Measurements from ENCODE around the gene MEGF11. TPM values are rescaled to one million over a fixed set of nuclear protein-coding genes. Genes with fewer than 3 reads are reported as not detected.

Gene MEGF11
- total RNA-seq, 2 donors from 2014 or later = not detected

DNA sequence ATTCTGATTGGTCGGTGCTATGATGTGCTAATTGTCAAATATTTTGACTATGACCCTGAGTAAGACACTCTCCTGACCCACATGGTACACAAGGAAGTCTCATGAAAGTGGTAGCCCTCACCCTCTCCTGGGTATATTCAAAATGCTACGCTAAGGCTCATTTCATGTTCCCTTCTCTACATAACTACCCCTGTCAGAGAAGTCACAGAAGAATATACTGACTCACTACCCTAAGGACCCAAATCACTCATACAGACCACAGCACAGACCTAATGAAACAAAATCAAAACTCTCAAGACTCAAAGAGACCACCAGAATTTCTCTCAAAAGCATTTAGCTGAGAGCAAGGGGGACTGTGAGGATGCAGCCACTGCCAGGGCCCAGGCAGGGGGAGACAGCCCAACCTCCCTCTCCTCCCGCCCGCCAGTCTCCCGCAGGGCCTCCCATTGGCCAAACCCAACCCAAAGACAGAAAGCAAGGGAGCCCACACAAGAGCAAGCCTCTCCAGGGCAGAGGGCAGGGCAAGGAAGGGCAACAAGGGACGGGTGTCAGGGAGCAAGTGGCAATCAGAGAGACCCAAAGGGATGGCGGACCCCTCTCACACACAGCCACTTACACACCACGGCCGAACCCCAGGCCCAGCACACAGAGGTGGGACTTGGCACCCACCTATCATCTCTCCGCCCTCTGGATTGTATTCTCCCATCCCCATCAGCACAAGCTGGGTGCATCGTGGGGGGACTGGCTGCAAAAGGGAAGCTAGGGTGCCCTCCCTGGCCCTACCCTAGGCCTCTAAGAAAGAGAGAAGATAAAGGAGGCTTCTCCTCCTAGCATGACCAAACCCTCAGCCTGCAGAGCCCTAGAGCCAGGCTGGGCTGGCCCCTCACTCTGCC is 41.6 kb downstream of the MEGF11 start:
- no peak for DNase-seq
- no peaks in the 10 kb centered on the region for H3K27me3 ChIP-seq
- no peaks in the 10 kb centered on the region for H3K4me1 ChIP-seq
- H3K9me3 ChIP-seq = no peaks in the 10 kb centered on the region
- no peak overlapping the region for H3K9ac ChIP-seq (ENCODE audit: low read depth in 2 of 2, low read length in 2 of 2)
- H3K4me3 ChIP-seq = no peak overlapping the region
- intact Hi-C loops (cut with DNase I) = no loop called here
- H3K27ac ChIP-seq = no peak overlapping the region
- no peaks in the 10 kb centered on the region for H3K36me3 ChIP-seq
- TF ChIP-seq, protein P1, sequence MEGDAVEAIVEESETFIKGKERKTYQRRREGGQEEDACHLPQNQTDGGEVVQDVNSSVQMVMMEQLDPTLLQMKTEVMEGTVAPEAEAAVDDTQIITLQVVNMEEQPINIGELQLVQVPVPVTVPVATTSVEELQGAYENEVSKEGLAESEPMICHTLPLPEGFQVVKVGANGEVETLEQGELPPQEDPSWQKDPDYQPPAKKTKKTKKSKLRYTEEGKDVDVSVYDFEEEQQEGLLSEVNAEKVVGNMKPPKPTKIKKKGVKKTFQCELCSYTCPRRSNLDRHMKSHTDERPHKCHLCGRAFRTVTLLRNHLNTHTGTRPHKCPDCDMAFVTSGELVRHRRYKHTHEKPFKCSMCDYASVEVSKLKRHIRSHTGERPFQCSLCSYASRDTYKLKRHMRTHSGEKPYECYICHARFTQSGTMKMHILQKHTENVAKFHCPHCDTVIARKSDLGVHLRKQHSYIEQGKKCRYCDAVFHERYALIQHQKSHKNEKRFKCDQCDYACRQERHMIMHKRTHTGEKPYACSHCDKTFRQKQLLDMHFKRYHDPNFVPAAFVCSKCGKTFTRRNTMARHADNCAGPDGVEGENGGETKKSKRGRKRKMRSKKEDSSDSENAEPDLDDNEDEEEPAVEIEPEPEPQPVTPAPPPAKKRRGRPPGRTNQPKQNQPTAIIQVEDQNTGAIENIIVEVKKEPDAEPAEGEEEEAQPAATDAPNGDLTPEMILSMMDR (IDR thresholded peaks at IDR 0.05) = no peak

DNA sequence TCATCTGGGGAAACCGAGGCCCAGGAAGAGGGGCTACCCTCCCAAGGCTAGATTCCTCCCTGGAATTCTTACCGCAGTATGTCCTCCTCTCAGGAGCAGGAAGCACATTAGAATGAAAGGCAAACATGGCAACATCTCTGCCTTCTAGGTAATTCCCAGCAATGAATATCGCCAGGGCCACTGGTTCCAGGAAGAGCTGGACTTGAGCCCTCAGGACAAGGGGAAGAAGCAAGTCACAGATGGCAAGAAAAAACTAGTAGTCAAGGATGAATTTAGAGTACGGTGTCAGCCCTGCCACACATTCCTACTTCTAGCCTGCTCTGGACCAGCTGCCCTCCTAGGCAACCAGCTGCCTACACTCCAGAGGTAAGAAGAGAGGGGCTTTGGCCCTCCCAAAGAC is 42.9 kb downstream of the MEGF11 start:
- no peak for DNase-seq
- Histone ChIP-seq H3K4me3 (no peak overlapping the region), H3K9me3 (no peaks in the 10 kb centered on the region), H3K36me3 (no peaks in the 10 kb centered on the region), H3K27me3 (no peaks in the 10 kb centered on the region), H3K4me1 (no peaks in the 10 kb centered on the region), H3K9ac (ENCODE audit: low read depth in 2 of 2, low read length in 2 of 2) (no peak overlapping the region), H3K27ac (no peak overlapping the region)
- TF ChIP-seq, protein P1 (IDR thresholded peaks at IDR 0.05) = no peak
- intact Hi-C loops (cut with DNase I) = no loop called here

DNA sequence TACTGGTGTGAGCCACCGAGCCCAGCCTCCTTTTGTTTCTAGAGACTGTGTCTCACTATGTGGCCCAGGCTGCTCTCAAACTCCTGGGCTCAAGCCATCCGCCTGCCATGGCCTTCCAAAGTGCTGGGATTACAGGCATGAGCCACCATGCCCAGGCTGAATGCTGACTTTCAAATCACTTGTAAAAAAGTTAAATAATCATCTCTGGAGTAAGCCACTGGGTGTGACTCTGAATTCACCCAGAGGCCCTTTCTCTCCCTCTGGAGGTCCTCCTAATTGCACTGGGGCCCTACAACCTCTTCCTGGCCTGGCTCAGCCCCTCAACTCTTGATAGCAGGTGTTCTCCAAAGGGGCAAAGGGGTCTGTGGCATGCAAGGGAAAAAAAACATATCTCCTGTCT is 54.8 kb downstream of the MEGF11 start:
- TF ChIP-seq, protein P1 (IDR thresholded peaks at IDR 0.05) = no peak
- no peak overlapping the region for H3K27ac ChIP-seq
- no peaks in the 10 kb centered on the region for H3K36me3 ChIP-seq
- H3K9me3 ChIP-seq = no peaks in the 10 kb centered on the region
- H3K27me3 ChIP-seq = no peaks in the 10 kb centered on the region
- H3K4me3 ChIP-seq = no peak overlapping the region
- intact Hi-C loops (cut with DNase I) = no loop called here
- no peak for DNase-seq
- H3K9ac ChIP-seq (ENCODE audit: low read depth in 2 of 2, low read length in 2 of 2) = no peak overlapping the region
- no peaks in the 10 kb centered on the region for H3K4me1 ChIP-seq

DNA sequence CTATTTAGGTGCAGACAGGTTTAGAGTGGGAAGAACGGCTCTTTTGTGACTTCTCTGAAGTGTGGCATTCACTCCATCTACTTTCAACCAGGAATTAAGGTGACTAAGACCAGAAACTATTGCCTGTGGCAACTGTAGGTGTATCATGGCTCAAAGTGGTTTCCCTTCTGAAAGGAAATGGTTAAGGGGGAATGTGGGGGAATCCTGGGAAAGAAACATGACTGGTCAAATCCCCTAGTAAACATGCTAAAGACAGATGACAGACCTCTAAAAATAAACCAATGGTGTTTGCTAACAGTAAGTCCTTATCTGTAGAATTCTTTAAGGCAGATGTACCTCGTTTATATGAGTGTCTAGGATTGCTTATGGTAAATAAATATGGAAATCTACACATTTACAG is 56.9 kb downstream of the MEGF11 start:
- TF ChIP-seq, protein P1 (IDR thresholded peaks at IDR 0.05) = no peak
- H3K36me3 ChIP-seq = no peaks in the 10 kb centered on the region
- intact Hi-C loops (cut with DNase I) = no loop called here
- no peak overlapping the region for H3K27ac ChIP-seq
- H3K9ac ChIP-seq (ENCODE audit: low read depth in 2 of 2, low read length in 2 of 2) = no peak overlapping the region
- no peaks in the 10 kb centered on the region for H3K4me1 ChIP-seq
- DNase-seq = no peak
- no peak overlapping the region for H3K4me3 ChIP-seq
- H3K9me3 ChIP-seq = no peaks in the 10 kb centered on the region
- H3K27me3 ChIP-seq = no peaks in the 10 kb centered on the region

DNA sequence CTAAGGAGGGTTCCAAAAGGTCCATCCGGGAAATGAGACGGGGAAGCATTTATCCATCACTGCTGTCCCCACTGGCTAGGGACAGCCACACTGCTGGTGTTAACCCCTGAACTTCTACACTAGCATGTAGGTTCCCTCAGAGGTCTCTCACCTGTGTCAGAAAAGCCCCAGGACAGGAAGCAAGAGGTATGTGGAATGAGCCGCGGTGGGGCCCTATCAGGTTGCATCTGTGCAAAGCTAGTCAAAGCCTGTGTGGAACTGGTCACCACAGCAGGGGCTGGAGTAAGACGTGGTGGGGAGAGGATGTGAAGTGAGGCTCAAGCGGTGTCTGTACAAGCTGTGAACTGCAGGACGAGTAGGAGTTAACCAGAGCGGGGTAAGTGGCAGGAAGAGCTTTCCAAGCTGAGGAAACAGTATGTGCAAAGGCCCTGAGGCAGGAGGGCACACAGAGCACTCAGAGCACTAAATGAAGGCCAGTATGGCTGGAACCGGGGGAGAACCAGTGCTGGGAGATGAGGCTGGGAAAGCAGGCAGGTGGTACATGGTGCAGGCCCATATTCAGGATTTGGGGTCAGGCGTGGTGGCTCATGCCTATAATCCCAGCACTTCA is 57.8 kb downstream of the MEGF11 start:
- no peaks in the 10 kb centered on the region for H3K9me3 ChIP-seq
- no peaks in the 10 kb centered on the region for H3K4me1 ChIP-seq
- H3K4me3 ChIP-seq = no peak overlapping the region
- no peaks in the 10 kb centered on the region for H3K36me3 ChIP-seq
- TF ChIP-seq, protein P1 (IDR thresholded peaks at IDR 0.05) = no peak
- H3K27me3 ChIP-seq = no peaks in the 10 kb centered on the region
- DNase-seq = no peak
- H3K9ac ChIP-seq (ENCODE audit: low read depth in 2 of 2, low read length in 2 of 2) = no peak overlapping the region
- no peak overlapping the region for H3K27ac ChIP-seq
- intact Hi-C loops (cut with DNase I) = no loop called here
